Left hindlimb (tissue), 1 donor: ENCODE measurements around the gene IL10.

Source experiments
- DNase-seq: peaks from one replicate; pipeline ENCODE4 v3.0.0-alpha.2; 2018

Gene IL10

DNA sequence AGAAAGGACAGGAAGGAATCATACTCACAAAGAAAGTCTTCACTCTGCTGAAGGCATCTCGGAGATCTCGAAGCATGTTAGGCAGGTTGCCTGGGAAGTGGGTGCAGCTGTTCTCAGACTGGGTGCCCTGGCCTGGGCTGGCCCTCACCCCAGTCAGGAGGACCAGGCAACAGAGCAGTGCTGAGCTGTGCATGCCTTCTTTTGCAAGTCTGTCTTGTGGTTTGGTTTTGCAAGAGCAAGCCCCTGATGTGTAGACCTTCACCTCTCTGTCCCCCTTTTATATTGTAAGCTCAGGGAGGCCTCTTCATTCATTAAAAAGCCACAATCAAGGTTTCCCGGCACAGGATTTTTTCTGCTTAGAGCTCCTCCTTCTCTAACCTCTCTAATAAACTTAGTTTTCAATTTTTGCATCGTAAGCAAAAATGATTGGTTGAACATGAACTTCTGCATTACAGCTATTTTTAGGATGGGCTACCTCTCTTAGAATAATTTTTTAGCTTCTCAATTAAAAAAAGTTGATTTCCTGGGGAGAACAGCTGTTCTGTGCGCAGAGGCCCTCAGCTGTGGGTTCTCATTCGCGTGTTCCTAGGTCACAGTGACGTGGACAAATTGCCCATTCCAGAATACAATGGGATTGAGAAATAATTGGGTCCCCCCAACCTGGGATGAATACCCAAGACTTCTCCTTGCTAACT, at the start of gene IL10:
Gene IL10, minus strand, starts transcription at position 252 of the 695 bp plus-strand sequence. Its CDS starts 59 bp downstream, at position 193.
- DNase-seq, result no peak

- no peak for DNase-seq
Measured at GRCh38 chr1:206821493-206821892, 49.2 kb upstream of the IL10 start.

GRCh38 chr1:206816390-206817287, 44.3 kb upstream of the IL10 start:
- DNase-seq, result no peak

- peak; percentile 69 for DNase-seq
Measured at GRCh38 chr1:206814716-206815341, 42.5 kb upstream of the IL10 start.

DNA sequence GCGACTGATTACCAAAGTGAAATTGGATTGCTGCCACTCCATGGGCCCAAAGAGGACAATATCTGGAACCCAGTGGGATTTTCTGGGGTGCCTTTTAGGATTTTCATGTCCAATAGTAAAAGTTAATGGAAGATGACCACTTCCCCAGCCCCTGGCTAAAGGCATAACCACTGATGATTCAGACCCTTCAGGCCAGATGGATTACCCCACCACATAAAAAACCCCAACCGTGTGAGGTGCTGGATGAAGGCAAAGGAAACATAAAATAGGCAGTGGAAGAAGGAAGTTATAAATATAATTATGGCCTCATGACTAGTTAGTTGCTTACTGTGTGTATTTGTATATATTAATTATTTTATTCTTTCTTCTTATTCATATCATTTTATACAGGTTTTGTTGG, 40.2 kb upstream of the IL10 start:
- no peak for DNase-seq

- DNase-seq, result no peak
Measured at GRCh38 chr1:206809504-206810084, 37.3 kb upstream of the IL10 start.

GRCh38 chr1:206808615-206809014, 36.3 kb upstream of the IL10 start:
- DNase-seq, result no peak

DNA sequence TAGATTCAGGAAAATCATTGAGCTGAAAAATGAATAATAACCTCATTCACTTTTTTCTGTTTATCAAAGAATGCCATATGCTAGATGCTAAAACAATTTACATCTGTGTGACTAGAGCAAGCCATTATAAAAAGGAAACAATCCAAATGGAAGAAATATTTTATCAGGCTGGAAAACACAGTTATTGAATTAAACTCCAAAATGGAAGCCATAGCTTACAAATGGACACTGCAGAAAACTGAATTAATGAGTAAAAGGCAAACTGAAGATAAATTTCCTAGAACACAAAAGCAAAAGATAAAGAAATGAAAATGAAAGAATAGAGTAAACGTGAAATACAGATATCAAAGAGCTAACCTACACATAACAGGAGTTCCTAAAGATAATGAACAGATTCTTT, 33.1 kb upstream of the IL10 start:
- no peak for DNase-seq

DNA sequence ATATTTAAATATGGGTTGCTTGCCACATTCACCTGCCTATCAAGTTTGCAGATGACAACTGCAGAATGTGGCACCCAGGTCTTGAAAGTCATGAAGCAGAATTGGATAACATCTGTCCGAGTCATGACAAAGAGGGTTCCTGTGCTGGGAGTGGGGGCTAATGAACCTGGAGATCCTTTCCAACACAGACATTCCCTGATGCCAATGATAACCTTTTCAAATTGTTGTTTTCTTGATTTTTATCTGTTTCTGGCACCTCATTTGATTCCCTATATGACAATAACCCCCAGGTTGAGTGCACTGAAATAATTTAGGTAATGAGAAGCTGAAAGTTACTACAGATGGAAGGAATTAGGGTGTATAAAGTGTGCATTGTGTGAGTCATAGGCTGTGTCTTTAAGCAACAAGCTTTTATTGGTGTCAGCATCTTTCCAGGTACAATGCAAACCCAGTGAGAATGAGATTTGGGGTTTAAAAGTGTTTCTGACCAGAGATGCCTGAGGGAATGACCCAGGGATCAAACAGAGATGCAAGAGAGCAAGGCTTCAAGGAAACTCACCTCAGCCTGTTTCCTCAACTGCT, 32.0 kb upstream of the IL10 start:
- DNase-seq, result no peak

DNA sequence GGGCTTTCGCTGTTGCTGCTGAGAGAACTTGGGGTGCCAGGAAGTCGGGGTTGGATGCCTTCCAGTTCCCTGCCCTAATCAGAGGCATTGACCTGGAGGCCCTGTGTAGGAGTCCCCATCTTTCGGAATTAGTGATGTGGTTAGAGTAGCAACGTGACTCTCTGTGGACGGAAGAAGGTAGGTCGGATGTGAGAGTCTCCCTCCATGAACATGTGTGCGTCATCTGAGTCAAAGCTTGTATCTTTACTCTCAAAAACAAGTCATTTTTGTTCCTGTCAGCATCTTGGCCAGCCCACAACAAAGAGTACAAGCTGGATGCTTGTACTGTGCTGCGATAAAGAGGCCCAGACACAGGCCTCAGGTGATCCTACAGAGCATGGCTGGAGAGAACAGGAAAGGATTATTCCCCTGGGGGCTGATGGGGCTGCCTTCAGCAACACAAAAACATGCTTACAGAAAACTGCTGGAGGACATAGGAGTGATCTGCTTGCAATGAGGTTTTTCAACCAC, 31.0 kb upstream of the IL10 start:
- no peak for DNase-seq

- DNase-seq, result no peak
Measured at GRCh38 chr1:206802401-206802800, 30.1 kb upstream of the IL10 start.

- no peak for DNase-seq
Measured at GRCh38 chr1:206801467-206801866, 29.2 kb upstream of the IL10 start.

GRCh38 chr1:206800891-206801290, 28.6 kb upstream of the IL10 start:
- no peak for DNase-seq

GRCh38 chr1:206800411-206800810, 28.1 kb upstream of the IL10 start:
- DNase-seq, result no peak

DNA sequence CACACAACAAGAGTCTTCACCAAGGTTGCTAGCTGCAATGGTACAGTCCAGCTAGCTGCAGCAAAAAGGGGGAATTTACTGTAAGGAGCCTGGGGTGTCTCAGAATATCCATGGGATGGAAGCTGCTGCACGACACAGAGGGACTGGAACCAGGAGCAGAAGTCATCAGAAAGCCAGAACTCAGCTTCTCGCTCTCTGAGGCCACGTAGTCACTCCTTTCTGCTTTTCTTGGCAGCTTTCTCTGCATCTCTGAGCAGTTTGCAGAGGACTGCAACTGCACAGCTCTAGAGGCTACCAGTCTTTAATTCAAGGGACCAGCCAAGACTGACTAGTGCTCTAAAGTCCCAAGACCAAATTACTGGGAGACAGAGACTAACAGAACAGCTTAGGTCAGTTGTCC, 27.0 kb upstream of the IL10 start:
- DNase-seq, result no peak

- DNase-seq, result no peak
Measured at GRCh38 chr1:206798384-206798996, 26.2 kb upstream of the IL10 start.

DNA sequence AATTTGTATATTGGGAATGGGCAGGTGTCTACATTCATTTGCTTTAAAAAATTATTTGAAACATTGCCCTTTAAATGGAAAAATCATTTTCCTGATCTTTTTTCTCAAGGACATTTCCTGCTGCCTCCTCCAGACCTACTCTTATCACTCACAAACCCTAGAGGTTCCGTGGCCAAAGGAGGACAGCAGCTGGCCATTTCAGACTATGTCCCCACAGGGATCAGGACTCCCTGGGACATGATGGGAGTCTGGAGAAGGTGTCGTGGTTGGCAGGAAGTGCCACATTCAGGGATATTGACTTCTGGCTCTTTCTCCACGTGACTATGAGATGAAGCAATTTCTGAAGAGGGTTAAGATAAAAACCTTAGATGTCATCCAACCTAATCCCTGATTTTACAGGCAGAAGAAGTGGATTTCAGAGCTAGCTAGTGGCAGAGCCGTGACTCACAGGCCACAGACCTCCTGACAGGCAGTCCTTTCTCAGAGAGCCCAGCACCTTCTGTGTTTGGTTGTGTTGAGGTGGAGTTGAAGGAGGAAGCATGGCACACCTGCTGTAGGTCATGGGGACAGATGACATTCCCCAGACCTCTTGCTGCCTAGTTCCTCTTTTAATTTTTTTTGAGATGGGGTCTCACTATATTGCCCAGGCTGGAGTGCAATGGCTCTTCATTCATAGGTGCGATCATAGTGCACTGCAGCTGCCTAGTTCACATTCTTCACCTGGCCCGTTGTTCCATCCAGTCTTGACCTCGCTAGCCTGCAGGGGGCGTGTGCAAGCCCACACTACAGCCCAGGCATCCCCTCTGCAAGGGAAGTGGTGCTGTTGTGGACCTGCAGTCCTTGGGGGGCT, 25.5 kb upstream of the IL10 start:
- no peak for DNase-seq

DNA sequence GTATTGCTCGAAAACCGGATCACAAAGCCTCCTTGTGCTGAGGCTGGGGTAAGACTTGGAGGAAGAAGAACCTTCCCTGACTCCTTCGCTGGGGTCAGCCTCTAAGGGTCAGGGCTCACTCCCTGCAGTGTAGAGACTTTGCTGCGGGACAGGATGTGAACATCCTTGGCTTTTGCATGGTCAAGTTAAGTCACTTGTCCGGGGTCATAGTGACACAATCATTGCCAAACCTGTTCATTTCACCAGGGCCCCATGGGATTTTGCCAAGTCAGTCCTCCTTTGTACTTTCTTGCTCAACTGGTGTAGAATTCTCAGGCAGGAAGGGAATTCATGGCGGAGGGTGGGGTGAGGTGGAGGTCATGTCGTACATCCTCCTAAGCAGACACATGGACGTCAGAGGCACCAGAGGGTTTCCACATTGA, 24.7 kb upstream of the IL10 start:
- DNase-seq, result no peak

DNA sequence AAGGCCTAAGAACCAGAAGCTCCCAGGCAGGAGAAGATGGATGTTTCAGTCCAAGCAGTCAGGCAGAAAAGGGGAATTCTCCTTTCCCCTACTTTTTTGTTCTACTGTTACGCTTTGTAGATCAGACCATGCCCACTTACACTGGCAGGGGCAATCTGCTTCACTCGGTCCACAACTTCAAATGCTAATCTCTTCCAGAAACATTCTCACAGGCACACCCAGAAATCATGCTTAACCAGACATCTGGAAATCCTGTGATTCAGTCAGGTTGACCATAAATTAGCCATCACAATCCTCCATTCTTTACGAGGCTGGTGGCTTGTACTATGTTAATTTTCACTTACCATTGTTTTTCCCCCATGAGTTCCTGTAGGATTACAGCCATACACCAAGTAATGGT, 23.8 kb upstream of the IL10 start:
- DNase-seq, result no peak

DNA sequence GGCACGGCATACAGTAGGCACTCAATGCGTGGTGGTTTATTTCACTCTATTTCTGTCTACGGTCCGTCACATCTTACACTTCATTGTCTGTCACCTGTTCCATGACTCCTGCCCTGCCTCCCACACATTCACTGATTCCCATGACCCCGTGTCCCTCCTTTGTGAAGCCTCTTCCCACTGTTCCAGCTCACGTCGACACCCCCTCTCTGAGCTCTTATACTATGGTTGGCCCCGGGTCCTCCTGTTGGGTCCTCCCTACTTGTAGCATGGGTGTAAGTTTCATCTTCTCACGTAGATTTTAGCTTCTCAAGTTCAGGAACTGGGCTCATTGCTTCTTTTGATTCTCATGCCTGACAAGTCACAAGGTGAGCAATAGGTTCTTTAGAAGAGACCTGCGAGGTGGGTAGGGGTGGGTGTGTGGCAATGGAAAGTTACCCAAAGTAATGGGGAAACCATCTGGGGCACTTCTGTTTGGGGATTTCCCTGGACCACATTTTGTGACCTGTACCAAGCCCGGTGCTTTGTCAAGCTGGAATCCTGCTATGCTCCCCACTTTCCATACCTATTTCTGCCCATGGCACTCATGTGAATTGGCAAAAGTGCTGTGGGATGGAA, 22.1 kb upstream of the IL10 start:
- no peak for DNase-seq

DNA sequence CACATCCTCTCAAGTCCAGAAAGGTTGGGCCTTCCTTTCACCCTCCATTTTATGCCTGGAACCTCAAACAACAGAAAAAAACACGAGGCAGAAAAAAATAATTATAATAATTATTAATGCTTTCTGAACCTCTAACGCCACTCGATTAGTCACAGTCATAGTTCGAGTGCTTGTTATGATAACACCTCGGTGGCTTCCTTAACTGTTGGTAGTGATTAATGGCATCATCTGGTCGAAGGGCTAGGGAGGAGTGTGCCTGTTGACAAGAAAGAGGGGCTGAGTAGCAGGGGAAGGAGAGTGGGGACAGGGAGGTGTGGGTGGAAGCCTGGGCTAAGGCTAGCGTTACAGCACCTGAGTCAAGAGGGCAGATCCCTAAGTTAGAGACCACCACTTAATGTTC, 21.3 kb upstream of the IL10 start:
- DNase-seq, result no peak
